H1 (cell line): Measurements from ENCODE around the gene PVALB. TPM values are rescaled to one million over a fixed set of nuclear protein-coding genes. Genes with fewer than 3 reads are reported as not detected.

Experiments used
- CTCF ChIA-PET: fragments of 300-600 bp; sonication (Branson Sonifier 250); formaldehyde crosslinking; loops from one replicate; lab custom pipeline; 2021; ENCODE audit not compliant: partially characterized antibody; lab: Charles Lee
- POLR2A ChIA-PET: fragments of 300-600 bp; sonication (Branson Sonifier 250); formaldehyde crosslinking; loops from one replicate; lab custom pipeline; 2021; ENCODE audit warnings: inconsistent platforms; ENCODE audit not compliant: partially characterized antibody; lab: Charles Lee
- DNase-seq, 2 experiments: peaks; one replicate each; pipeline versions ENCODE4 v3.0.0 to v3.0.0-alpha.2; 2010 to 2022; ENCODE audit warnings: low spot score in 2 of 2, low read depth in 1 of 2, mixed read lengths in 1 of 2
- FAIRE-seq: peaks from 2 replicates; lab custom pipeline; 2011; peaks lifted over from hg19 to GRCh38; lab: Jason Lieb, UNC
- H2AFZ ChIP-seq: 2 replicates; pipeline ENCODE4 v1.8.1; 2012; ENCODE audit warnings: low read length, inconsistent platforms
- H2AK5ac ChIP-seq: 2 replicates; pipeline ENCODE4 v1.6.1; 2013; ENCODE audit warnings: low read depth, low read length
- H2BK120ac ChIP-seq: replicated peaks from 2 replicates; pipeline ENCODE3; 2013; ENCODE audit warnings: low read depth, low read length, inconsistent platforms
- H2BK12ac ChIP-seq: 2 replicates; pipeline ENCODE4 v1.6.1; 2013; ENCODE audit warnings: low read depth, low read length
- H2BK15ac ChIP-seq: 2 replicates; pipeline ENCODE4 v1.6.1; 2013; ENCODE audit warnings: low read length
- H2BK20ac ChIP-seq: 2 replicates; pipeline ENCODE4 v1.6.1; 2013; ENCODE audit warnings: low read length
- H2BK5ac ChIP-seq: 2 replicates; pipeline ENCODE4 v1.6.1; 2013; ENCODE audit warnings: low read depth, low read length
- H3K14ac ChIP-seq: 2 replicates; pipeline ENCODE4 v1.6.1; 2013; ENCODE audit warnings: inconsistent platforms; ENCODE audit not compliant: insufficient read length
- H3K18ac ChIP-seq: 2 replicates; pipeline ENCODE4 v1.6.1; 2013; ENCODE audit warnings: low read length; ENCODE audit errors: extremely low read depth
- H3K23ac ChIP-seq: 2 replicates; pipeline ENCODE4 v1.6.1; 2013; ENCODE audit warnings: inconsistent platforms; ENCODE audit not compliant: insufficient read length
- H3K23me2 ChIP-seq: 2 replicates; pipeline ENCODE4 v1.6.1; 2013; ENCODE audit warnings: low read depth, low read length
- H3K27ac ChIP-seq: 2 replicates; pipeline ENCODE4 v1.6.1; 2011; ENCODE audit warnings: low read depth, low read length, inconsistent platforms
- H3K27me3 ChIP-seq, 4 experiments: replicated peaks in 1 of 4; 1 replicate in 1 of 4; 2 replicates in 3 of 4; pipeline versions ENCODE4 v1.6.1 to v1.8.1; 2011 to 2013; ENCODE audit warnings: low read length in 3 of 4, mild to moderate bottlenecking in 3 of 4, inconsistent platforms in 2 of 4, mixed read lengths in 2 of 4, moderate library complexity in 1 of 4; ENCODE audit not compliant: control insufficient read depth in 3 of 4, insufficient read depth in 3 of 4; ENCODE audit errors: extremely low read depth in 1 of 4
- H3K36me3 ChIP-seq, 4 experiments: 2 replicates each; pipeline versions ENCODE4 v1.6.1 to v1.8.1; 2011 to 2013; ENCODE audit warnings: mild to moderate bottlenecking in 4 of 4, low read length in 3 of 4, moderate library complexity in 2 of 4, control low read depth in 1 of 4, inconsistent platforms in 1 of 4; ENCODE audit not compliant: insufficient read depth in 4 of 4, control insufficient read depth in 2 of 4
- H3K4ac ChIP-seq: replicated peaks from 2 replicates; pipeline ENCODE3; 2013; ENCODE audit warnings: low read length, low read depth, mixed read lengths, inconsistent platforms; ENCODE audit not compliant: insufficient read length
- H3K4me1 ChIP-seq, 4 experiments: replicated peaks in 1 of 4; 1 replicate in 1 of 4; 2 replicates in 3 of 4; pipeline versions ENCODE4 v1.6.1 to v1.8.1; 2011 to 2013; ENCODE audit warnings: low read length in 3 of 4, inconsistent platforms in 2 of 4, mixed read lengths in 1 of 4; ENCODE audit not compliant: insufficient read depth in 4 of 4, control insufficient read depth in 3 of 4
- H3K4me2 ChIP-seq, 2 experiments: 2 replicates each; pipeline versions ENCODE4 v1.6.1 to v1.8.1; 2011 to 2013; ENCODE audit warnings: low read depth in 2 of 2, low read length in 2 of 2, control low read depth in 1 of 2, inconsistent platforms in 1 of 2, mild to moderate bottlenecking in 1 of 2; ENCODE audit not compliant: insufficient read depth in 1 of 2
- H3K4me3 ChIP-seq, 4 experiments: fragments of 200-600, 300-600 bp in 1 of 4; sonication (generic), shearing (Covaris generic), sonication (Bioruptor Twin) in 1 of 4; 2 replicates each; pipeline versions ENCODE4 v1.5.1 to v1.8.1; 2011 to 2016; ENCODE audit warnings: low read length in 4 of 4, low read depth in 3 of 4, control low read depth in 2 of 4, inconsistent platforms in 2 of 4, mild to moderate bottlenecking in 2 of 4, mixed read lengths in 1 of 4, moderate library complexity in 1 of 4; ENCODE audit not compliant: insufficient read depth in 2 of 4; ENCODE audit errors: extremely low read depth in 1 of 4
- H3K56ac ChIP-seq: replicated peaks from 2 replicates; pipeline ENCODE3; 2013; ENCODE audit warnings: low read depth, mild to moderate bottlenecking, mixed read lengths, low read length, inconsistent platforms; ENCODE audit not compliant: insufficient read length
- H3K79me1 ChIP-seq: 2 replicates; pipeline ENCODE4 v1.6.1; 2013; ENCODE audit warnings: low read depth, low read length, control low read depth
- H3K79me2 ChIP-seq, 2 experiments: 2 replicates each; pipeline versions ENCODE4 v1.6.1 to v1.8.1; 2012 to 2013; ENCODE audit warnings: low read length in 2 of 2, mild to moderate bottlenecking in 2 of 2, inconsistent platforms in 1 of 2; ENCODE audit not compliant: insufficient read depth in 2 of 2, control insufficient read depth in 1 of 2
- H3K9ac ChIP-seq, 4 experiments: replicated peaks in 1 of 4; 1 replicate in 1 of 4; 2 replicates in 3 of 4; pipeline versions ENCODE4 v1.6.1 to v1.8.1; 2011 to 2013; ENCODE audit warnings: low read depth in 3 of 4, low read length in 3 of 4, control low read depth in 2 of 4, mild to moderate bottlenecking in 2 of 4, moderate library complexity in 2 of 4, inconsistent platforms in 1 of 4; ENCODE audit errors: extremely low read depth in 1 of 4
- H3K9me3 ChIP-seq, 2 experiments: 2 replicates each; pipeline versions ENCODE4 v1.6.1 to v1.8.1; 2012 to 2013; ENCODE audit warnings: mild to moderate bottlenecking in 2 of 2, moderate library complexity in 2 of 2, control low read depth in 1 of 2, inconsistent platforms in 1 of 2, low read depth in 1 of 2, low read length in 1 of 2, mixed read lengths in 1 of 2; ENCODE audit not compliant: insufficient read depth in 2 of 2
- H4K20me1 ChIP-seq, 2 experiments: replicated peaks in 1 of 2; 2 replicates each; pipeline versions ENCODE3 to v1.8.1; 2011 to 2013; ENCODE audit warnings: inconsistent platforms in 2 of 2, low read length in 2 of 2, mild to moderate bottlenecking in 1 of 2; ENCODE audit not compliant: insufficient read depth in 2 of 2, control insufficient read depth in 1 of 2
- H4K5ac ChIP-seq: 2 replicates; pipeline ENCODE4 v1.6.1; 2013; ENCODE audit warnings: low read length, low read depth, mixed read lengths, inconsistent platforms; ENCODE audit not compliant: insufficient read length
- H4K8ac ChIP-seq: 2 replicates; pipeline ENCODE4 v1.8.0; 2013; ENCODE audit warnings: mild to moderate bottlenecking, moderate library complexity, low read length, inconsistent platforms; ENCODE audit not compliant: insufficient read depth; ENCODE audit errors: extremely low read depth
- H4K91ac ChIP-seq: replicated peaks from 2 replicates; pipeline ENCODE3; 2013; ENCODE audit warnings: low read length, mixed read lengths, inconsistent platforms; ENCODE audit not compliant: insufficient read length
- NRF1 ChIP-seq: IDR thresholded peaks from 2 replicates; pipeline ENCODE4 v1.6.1; 2011; ENCODE audit warnings: mild to moderate bottlenecking, low read depth, low read length, improper control_type of control experiment
- WGBS, 2 experiments: shearing (Covaris generic) in 1 of 2; methylation state at CpG; one replicate each; pipeline versions ENCODE4 v1.1.6 to v1.1.7; 2013 to 2015; ENCODE audit warnings: low lambda C conversion rate in 2 of 2, mixed read lengths in 2 of 2, inconsistent platforms in 1 of 2, low coverage in 1 of 2, missing lambda C conversion rate in 1 of 2; ENCODE audit not compliant: insufficient replicate concordance in 2 of 2, insufficient coverage in 1 of 2, insufficient read length in 1 of 2; ENCODE audit errors: extremely low coverage in 1 of 2, missing lambda C conversion rate in 1 of 2; 5-methylcytosine and 5-hydroxymethylcytosine counted together
- polyA plus RNA-seq, 7 experiments: library from polyadenylated mRNA; depleted of rRNA in 3 of 7; stranded (reverse) in 5 of 7; unstranded in 2 of 7; fragments of >200 nt in 5 of 7; fragments of 200-250 nt in 2 of 7; gene quantifications; 1 replicate in 5 of 7; 2 replicates in 1 of 7; 4 replicates in 1 of 7; pipeline versions ENCODE4 v1.2.1 to v1.2.3, GENCODE V29; 2011 to 2013; ENCODE audit warnings: missing spikeins in 2 of 7, mixed read lengths in 2 of 7
- total RNA-seq: library from RNA; stranded (reverse); fragmentation: NEBNext Ultra II Directional; extraction: Animal tissue kit (Norgen Biotek cat#: 25700); gene quantifications from 2 replicates; pipeline ENCODE4 v1.2.1, GENCODE V29; 2021

PVALB gene
- total and polyA plus RNA-seq, 2 of the 8 experiments (the other 6 are each of a cell fraction or from before 2014, with no cell fraction given): 1.7 to 5.4 TPM

DNA sequence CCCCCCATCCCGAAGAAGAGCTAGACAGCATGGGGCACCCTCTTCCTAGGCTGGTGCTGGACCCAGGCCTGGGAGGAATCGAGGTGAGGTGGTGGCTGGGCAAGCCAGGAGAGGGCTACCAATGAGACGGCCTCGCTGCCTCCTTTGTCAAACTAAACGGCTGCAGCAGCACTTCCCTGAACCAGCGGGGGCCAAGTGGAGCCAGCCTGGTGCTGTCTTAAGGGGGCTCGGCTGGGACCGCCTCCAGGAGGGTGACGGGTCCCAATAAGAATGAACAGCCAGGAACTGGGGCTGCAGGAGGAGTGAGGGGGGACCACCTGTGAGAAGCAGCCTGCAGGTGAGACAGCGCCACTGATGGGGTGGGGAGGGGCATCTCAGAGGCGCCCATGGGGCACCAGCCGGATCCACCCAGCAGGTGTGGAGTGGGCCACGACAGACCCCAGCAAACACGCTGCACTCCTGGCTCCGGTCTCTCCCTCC is 58.0 kb downstream of the PVALB start:
- Histone ChIP-seq H4K20me1 (peaks cover 0 to 2% of the 10 kb centered on the region in 2 experiments), H3K18ac (no peak overlapping the region), H3K79me1 (no peaks in the 10 kb centered on the region), H3K9me3 (no peaks in the 10 kb centered on the region), H3K23ac (no peak overlapping the region), H3K4me1 (peaks cover 0 to 7% (median 0%) of the 10 kb centered on the region in 4 experiments; a peak in 2 of 7 replicates), H3K4me2 (no peak overlapping the region), H2BK12ac (no peak overlapping the region), H3K79me2 (no peaks in the 10 kb centered on the region), H2BK20ac (no peak overlapping the region), H3K56ac (no peak overlapping the region), H2BK120ac (no peak overlapping the region), H2BK15ac (no peak overlapping the region), H4K8ac (no peak overlapping the region), H4K5ac (no peak overlapping the region), H3K9ac (no peak overlapping the region), H3K4ac (no peak overlapping the region), H2BK5ac (no peak overlapping the region), H3K4me3 (no peak overlapping the region), H3K27me3 (no peaks in the 10 kb centered on the region), H3K14ac (no peak overlapping the region), H2AFZ (no peak overlapping the region), H2AK5ac (no peak overlapping the region), H3K23me2 (no peaks in the 10 kb centered on the region), H4K91ac (no peak overlapping the region), H3K27ac (no peak overlapping the region), H3K36me3 (peaks cover 3 to 14% (median 11%) of the 10 kb centered on the region in 4 experiments; a peak in 5 of 8 replicates)
- FAIRE-seq (no peak), DNase-seq (no peak)
- 91% methylated on average over 15 of the region's 15 CpGs; no CpG with 5 or more reads in 1 of the 2 experiments for WGBS, 2 experiments
- TF ChIP-seq NRF1: no peak
- ChIA-PET POLR2A (interaction anchor here (1.0 kb wide), 1 partner anchor 16 kb away, joined by 4 read pairs; no protein-coding TSS in a partner anchor), CTCF (interaction anchor here (1.0 to 6.4 kb wide), 17 partner anchors 10 to 257 kb away, joined by 3 to 60 read pairs (median 5); no protein-coding TSS in a partner anchor)
